Mononuclear cell (primary cell): ENCODE measurements around the gene SDCCAG8. TPM values are rescaled to one million over a fixed set of nuclear protein-coding genes. Genes with fewer than 3 reads are reported as not detected.
A peak's percentile ranks its signal among the peaks of the same experiment; 100 is the strongest.
"Not testable (repeated sequence)": the region's sequence is repeated elsewhere in the genome, so short reads cannot be mapped to it uniquely, and the experiment has no call there.

Experiments
- H3K27me3 ChIP-seq: 2 replicates; pipeline ENCODE4 v1.6.0; 2011; ENCODE audit warnings: low read length, control low read depth; ENCODE audit not compliant: insufficient read depth
- H3K4me1 ChIP-seq: 2 replicates; pipeline ENCODE4 v1.5.1; 2011; ENCODE audit warnings: mild to moderate bottlenecking, low read length, control low read depth; ENCODE audit not compliant: insufficient read depth
- H3K4me3 ChIP-seq: 2 replicates; pipeline ENCODE4 v1.5.1; 2011; ENCODE audit warnings: mild to moderate bottlenecking, low read length, moderate library complexity
- H3K9me3 ChIP-seq: 2 replicates; pipeline ENCODE4 v1.5.1; 2011; ENCODE audit warnings: low read depth, mild to moderate bottlenecking, control low read depth, low read length
- total RNA-seq: library from RNA; depleted of rRNA; stranded (reverse); fragments of >200 nt; gene quantifications from one replicate; pipeline ENCODE4 v1.2.3, GENCODE V29; 2012

SDCCAG8 gene
- total RNA-seq = 29.3 TPM

DNA sequence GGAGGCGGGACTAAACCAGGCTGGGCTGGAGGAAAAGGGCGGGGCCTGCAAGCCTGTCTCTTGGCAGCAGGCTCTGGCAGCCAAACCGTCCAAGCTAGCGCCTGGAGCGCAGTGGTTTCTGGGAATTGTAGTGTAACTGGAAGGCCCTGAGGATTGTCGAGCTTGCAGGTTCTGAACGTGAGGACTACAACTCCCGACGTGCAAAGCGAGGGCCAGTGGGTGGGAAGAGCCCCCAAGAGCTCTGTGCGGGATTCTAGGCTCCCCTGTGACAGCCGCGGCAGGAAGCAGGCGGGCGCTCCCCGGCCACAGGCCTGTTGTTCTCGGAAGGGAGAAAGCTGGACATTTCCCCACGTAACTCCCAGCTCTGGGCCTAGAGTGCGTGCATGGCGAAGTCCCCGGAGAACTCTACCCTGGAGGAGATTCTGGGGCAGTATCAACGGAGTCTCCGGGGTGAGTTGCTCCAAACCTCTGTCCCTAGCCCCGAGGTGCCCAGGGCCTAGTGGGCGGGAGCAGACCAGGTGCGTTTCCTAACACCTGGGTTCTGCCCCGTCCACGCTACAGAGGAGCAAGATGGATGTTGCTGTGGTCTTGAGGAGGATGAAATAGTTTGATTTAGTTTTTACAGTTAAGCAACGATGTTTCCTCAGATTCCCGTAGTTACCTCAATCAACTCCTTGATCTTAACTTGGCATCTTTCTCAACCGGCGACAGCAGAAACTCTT is at the start of gene SDCCAG8:
TSS of gene SDCCAG8 (plus strand) at position 251 of the 722 bp plus-strand sequence. CDS start at position 384, 133 bp downstream.
- H3K4me1 ChIP-seq = peaks cover 27% of the 10 kb centered on the region
- no peaks in the 10 kb centered on the region for H3K9me3 ChIP-seq
- H3K4me3 ChIP-seq = peak within 1 kb of the TSS; percentile 87
- no peaks in the 10 kb centered on the region for H3K27me3 ChIP-seq

DNA sequence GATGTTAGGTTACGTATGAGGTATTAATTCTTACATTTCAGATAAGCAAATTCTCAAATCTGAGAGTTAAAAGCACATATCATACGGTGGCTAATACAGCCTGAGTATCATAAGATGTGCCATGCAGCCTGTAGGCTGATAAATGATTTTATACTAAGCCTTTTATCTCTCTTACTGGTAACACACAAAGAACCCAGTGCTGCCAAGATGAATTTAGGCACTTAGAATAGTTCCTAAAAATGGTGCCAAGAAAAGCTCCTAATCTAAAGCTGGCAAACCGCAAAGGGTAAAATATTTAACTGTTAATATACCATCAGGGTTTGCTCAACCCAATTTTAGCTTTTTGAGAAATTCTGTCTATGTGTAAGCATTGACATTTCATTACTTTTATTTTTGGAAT is 43.9 kb upstream of the SDCCAG8 start:
- H3K4me1 ChIP-seq, H3K27me3 ChIP-seq, H3K4me3 ChIP-seq, H3K9me3 ChIP-seq: not testable (repeated sequence)

GRCh38 chr1:243213045-243213787 is 42.6 kb upstream of the SDCCAG8 start:
- Histone ChIP-seq H3K4me3 (no peak overlapping the region), H3K4me1 (no peaks in the 10 kb centered on the region), H3K27me3 (no peaks in the 10 kb centered on the region), H3K9me3 (no peaks in the 10 kb centered on the region)

DNA sequence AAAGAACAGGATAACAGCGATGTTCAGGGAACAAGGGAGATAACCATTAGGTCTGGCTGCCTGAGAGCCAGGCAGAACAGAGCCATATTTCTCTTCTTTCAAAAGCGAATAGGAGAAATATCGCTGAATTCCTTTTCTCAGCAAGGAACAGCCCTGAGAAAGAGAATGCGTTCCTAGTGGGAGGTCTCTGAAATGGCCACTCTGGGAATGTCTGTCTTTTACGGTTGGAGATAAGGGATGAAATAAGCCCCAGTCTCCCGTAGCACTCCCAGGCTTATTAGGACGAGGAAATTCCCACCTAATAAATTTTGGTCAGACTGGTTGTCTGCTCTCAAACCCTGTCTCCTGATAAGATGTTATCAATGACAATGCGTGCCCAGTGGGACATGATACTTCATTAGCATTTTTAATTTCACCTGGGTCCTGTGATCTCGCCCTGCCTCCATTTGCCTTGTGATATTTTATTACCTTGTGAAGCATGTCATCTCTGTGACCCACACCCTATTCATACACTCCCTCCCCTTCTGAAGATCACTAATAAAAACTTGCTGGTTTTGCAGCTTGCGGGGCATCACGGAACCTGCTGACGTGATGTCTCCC is 40.5 kb upstream of the SDCCAG8 start:
- H3K4me3 ChIP-seq, H3K9me3 ChIP-seq, H3K27me3 ChIP-seq, H3K4me1 ChIP-seq: not testable (repeated sequence)

- H3K4me3 ChIP-seq = no peak overlapping the region
- no peaks in the 10 kb centered on the region for H3K4me1 ChIP-seq
- no peaks in the 10 kb centered on the region for H3K27me3 ChIP-seq
- no peaks in the 10 kb centered on the region for H3K9me3 ChIP-seq
These were observed 39.1 kb upstream of the SDCCAG8 start for GRCh38 chr1:243216741-243217140.

- no peak overlapping the region for H3K4me3 ChIP-seq
- no peaks in the 10 kb centered on the region for H3K27me3 ChIP-seq
- H3K4me1 ChIP-seq = no peaks in the 10 kb centered on the region
- H3K9me3 ChIP-seq = no peaks in the 10 kb centered on the region
These were observed 38.5 kb upstream of the SDCCAG8 start for GRCh38 chr1:243217349-243217748.

DNA sequence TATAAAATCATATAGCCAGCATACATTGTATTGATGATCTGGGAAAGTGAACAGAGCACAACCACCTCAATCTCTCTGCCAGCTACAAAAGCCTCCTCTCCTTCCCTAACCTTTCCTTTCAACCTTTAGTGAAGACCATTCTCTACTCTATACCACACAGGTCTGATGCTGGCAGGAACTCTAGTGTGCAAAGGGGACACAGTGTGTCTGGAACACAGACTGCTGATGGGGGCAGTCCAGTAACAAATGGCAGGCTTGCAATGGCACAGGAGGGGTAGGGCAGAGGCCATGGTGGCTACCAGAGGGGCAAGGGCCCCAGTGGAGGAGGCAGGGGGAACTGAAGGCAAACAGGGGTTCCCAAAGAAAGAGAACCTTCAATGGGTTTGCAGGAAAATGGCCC is 37.8 kb upstream of the SDCCAG8 start:
- Histone ChIP-seq H3K4me1 (no peaks in the 10 kb centered on the region), H3K9me3 (no peaks in the 10 kb centered on the region), H3K4me3 (no peak overlapping the region), H3K27me3 (no peaks in the 10 kb centered on the region)

- Histone ChIP-seq H3K9me3 (peaks cover 30% of the 10 kb centered on the region), H3K4me1 (no peaks in the 10 kb centered on the region), H3K4me3 (no peak overlapping the region)
These were observed 28.2 kb upstream of the SDCCAG8 start for GRCh38 chr1:243227622-243228021.

DNA sequence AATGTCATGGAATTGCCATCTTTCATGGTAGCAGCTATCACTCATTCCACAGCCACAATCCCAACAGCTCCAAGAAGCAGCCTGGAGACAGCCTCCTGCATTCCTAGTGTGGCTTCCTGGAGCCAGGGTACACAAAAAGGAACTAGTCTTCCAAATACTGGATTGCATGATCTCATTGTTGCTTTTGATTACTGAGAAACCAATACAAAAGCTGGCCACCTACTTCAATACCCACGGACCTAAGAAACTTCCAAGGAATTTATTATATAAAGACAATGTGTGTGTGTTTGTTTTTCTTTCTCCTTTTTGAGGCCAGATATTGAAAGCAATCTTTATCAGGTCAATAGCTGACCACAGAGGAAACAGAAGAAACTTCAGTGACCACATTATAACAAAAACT is 26.3 kb upstream of the SDCCAG8 start:
- no peaks in the 10 kb centered on the region for H3K4me1 ChIP-seq
- peaks cover 30% of the 10 kb centered on the region for H3K9me3 ChIP-seq
- no peak overlapping the region for H3K4me3 ChIP-seq
- H3K27me3 ChIP-seq = no peaks in the 10 kb centered on the region

More at GRCh38 chr1:243227622-243228021, 28.2 kb upstream of the SDCCAG8 start:
- H3K27me3 ChIP-seq = no peaks in the 10 kb centered on the region

DNA sequence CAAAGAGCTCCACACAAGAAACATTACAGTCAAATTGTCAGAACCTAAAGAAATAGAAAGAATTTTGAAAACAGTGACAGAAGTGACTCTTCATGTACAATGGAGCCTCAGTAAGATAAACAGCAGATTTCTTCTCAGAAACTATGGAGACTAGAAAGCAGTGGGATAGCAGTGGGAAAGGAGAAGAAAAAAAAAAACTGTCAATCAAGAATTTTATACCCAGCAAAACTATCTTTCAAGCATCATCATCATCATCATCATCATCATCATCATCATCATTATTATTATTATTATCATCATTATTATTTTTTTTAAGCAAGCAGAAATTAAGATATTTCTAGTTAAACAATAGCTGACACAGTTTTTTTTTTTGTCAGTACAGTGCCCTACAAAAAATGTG is 24.9 kb upstream of the SDCCAG8 start:
- Histone ChIP-seq H3K9me3 (peaks cover 30% of the 10 kb centered on the region), H3K27me3 (no peaks in the 10 kb centered on the region), H3K4me1 (no peaks in the 10 kb centered on the region), H3K4me3 (no peak overlapping the region)

DNA sequence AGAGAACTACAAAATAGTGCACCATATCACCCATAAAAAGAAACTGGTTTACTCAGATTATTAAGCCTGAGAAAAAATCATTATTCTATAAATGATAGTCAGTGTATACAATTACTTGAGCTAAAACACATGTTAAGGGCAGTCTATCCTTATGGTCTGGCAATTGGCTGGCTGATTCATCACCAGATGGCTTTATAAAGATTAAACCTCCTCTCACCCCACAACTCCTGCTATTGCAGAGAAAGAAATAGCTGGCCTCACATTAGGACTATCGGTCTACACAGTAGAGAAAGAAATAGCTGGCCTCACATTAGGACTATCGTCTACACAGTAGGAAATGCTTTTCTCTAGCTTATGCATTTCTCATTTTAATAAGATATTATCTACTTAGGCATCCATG is 21.9 kb upstream of the SDCCAG8 start:
- no peaks in the 10 kb centered on the region for H3K4me1 ChIP-seq
- no peak overlapping the region for H3K4me3 ChIP-seq

DNA sequence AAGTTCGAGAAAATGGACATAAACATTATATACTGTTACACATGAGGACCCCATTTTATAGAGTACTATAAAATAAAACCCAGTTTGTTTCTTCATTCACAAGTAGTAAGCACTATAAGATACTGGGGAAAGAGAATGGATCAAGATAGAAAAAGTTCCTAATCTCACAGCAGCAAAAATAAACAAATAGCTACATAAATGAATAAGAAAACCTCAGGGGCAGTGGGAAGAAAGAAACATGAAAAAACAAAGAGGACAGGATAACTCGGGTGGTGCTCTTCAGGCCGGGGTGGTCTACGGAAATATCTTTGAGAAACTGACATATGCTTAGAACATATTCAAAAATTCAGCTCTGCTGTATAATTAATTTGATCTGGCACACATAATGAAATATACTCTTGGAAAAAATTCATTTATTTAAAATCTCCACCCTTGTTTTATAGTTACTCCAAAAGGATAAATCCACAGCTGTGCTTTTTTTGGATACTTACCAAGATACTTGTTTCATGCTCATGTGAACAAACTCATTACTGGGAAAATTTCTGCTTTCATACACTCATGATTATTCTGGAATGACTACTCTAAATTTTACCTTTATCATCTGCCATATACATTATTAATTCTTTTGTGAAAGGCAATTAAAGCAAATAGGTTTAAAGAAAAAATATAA is 20.7 kb upstream of the SDCCAG8 start:
- no peaks in the 10 kb centered on the region for H3K4me1 ChIP-seq
- H3K4me3 ChIP-seq = no peak overlapping the region
- peaks cover 15% of the 10 kb centered on the region for H3K9me3 ChIP-seq
- H3K27me3 ChIP-seq = no peaks in the 10 kb centered on the region

More for the DNA sequence above, 21.9 kb upstream of the SDCCAG8 start:
- Histone ChIP-seq H3K27me3 (no peaks in the 10 kb centered on the region), H3K9me3 (peaks cover 27% of the 10 kb centered on the region)

DNA sequence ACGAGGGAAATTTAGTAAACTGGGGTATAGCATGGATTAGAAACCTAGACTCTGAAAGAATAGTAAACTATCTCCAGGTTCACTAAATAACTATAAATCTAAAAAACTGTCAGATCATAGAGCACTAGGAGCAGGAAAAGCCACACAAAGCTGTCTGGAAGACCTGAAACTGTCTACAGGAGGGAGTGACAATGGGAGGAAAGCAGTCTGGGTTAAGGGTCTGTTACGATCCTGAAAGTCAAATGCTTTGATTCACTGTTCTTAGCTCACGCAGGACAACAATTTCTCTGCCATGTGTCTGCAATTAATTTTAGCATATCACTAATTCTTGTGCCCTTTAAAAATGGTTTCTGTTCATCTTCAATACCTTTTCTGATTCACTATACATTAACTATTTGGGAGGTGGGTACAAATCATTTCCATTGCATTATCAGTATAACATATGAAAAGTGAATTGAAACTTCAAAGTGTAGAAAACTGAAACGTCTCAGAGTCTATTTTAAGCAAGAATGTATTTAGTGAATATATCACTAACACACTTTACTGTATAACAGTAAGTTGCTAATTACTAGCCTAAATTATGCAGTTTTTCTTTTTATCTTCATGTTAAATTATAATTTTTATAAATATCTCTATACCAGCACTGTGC is 19.1 kb upstream of the SDCCAG8 start:
- Histone ChIP-seq H3K9me3 (no peaks in the 10 kb centered on the region), H3K27me3 (no peaks in the 10 kb centered on the region), H3K4me3 (no peak overlapping the region), H3K4me1 (no peaks in the 10 kb centered on the region)

GRCh38 chr1:243244432-243244841 is 11.4 kb upstream of the SDCCAG8 start:
- Histone ChIP-seq H3K9me3 (no peaks in the 10 kb centered on the region), H3K27me3 (no peaks in the 10 kb centered on the region), H3K4me1 (peaks cover 42% of the 10 kb centered on the region), H3K4me3 (no peak overlapping the region)

GRCh38 chr1:243246916-243247315 is 8.9 kb upstream of the SDCCAG8 start:
- Histone ChIP-seq H3K9me3 (no peaks in the 10 kb centered on the region), H3K27me3 (no peaks in the 10 kb centered on the region), H3K4me3 (no peak overlapping the region), H3K4me1 (peaks cover 42% of the 10 kb centered on the region)
